ENCODE data around the gene PPIL4.

PPIL4 gene

GRCh38 chr6:149459761-149460160, 86.1 kb downstream of the PPIL4 start:
- DNase-seq (ENCODE audit: low read depth in 2 of 2), result no peak

- DNase-seq (ENCODE audit: low read depth in 2 of 2), result no peak
These were observed 87.0 kb downstream of the PPIL4 start for GRCh38 chr6:149458806-149459205.

GRCh38 chr6:149458196-149458595, 87.6 kb downstream of the PPIL4 start:
- no peak for DNase-seq (ENCODE audit: low read depth in 2 of 2)

GRCh38 chr6:149457316-149457884, 88.4 kb downstream of the PPIL4 start:
- DNase-seq (ENCODE audit: low read depth in 2 of 2), result no peak

GRCh38 chr6:149456311-149457021, 89.4 kb downstream of the PPIL4 start:
- DNase-seq (ENCODE audit: low read depth in 2 of 2), result no peak

GRCh38 chr6:149455031-149455732, 90.7 kb downstream of the PPIL4 start:
- no peak for DNase-seq (ENCODE audit: low read depth in 2 of 2)
